CD4-positive, alpha-beta T cell treated with Interleukin-2 at 100 ng/mL for 4 hours (primary cell): Measurements from ENCODE around the gene NRP1.
"Not testable (repeated sequence)": the region's sequence is repeated elsewhere in the genome, so short reads cannot be mapped to it uniquely, and the experiment has no call there.

ENCODE experiments used
- DNase-seq: peaks from one replicate; pipeline ENCODE4 v3.0.0-alpha.2; 2020; ENCODE audit warnings: low spot score

Gene NRP1

DNA sequence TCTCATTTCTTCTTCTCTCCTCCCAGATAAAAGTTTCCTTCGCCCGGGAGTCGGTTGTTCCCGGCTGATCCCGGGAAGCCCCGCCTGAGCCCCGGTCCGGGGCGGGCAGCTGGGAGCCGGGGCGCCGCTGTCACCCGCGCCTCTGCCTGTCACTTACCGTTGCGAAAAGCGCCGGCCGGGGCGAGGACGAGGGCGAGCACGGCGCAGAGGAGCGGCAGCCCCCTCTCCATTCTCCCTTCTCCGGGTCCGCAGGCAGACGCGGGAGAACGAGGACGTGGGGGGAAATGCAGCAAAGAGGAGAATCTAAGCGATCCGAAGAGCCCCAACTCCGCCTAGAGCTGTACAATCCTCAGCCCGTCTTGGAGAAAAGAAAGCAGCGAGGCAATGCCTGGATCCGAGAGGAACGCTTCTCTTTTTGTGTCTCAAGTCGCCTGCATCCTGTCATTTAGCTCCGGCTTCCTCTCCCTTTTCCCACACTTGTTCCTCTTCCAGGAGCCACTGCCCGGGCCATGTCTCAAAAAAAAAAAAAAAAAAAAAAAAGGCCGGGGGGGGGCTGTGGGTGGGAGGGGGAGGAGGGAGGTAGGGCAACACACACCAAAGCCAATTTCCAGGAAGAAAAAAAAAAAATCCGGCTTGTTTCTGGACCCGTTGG is at the start of gene NRP1:
TSS of gene NRP1 (minus strand) at position 515 of the 652 bp plus-strand sequence. CDS start at position 230, 285 bp downstream.
- no peak for DNase-seq

GRCh38 chr10:33384201-33384600 is 49.7 kb upstream of the NRP1 start:
- not testable (repeated sequence) for DNase-seq

DNA sequence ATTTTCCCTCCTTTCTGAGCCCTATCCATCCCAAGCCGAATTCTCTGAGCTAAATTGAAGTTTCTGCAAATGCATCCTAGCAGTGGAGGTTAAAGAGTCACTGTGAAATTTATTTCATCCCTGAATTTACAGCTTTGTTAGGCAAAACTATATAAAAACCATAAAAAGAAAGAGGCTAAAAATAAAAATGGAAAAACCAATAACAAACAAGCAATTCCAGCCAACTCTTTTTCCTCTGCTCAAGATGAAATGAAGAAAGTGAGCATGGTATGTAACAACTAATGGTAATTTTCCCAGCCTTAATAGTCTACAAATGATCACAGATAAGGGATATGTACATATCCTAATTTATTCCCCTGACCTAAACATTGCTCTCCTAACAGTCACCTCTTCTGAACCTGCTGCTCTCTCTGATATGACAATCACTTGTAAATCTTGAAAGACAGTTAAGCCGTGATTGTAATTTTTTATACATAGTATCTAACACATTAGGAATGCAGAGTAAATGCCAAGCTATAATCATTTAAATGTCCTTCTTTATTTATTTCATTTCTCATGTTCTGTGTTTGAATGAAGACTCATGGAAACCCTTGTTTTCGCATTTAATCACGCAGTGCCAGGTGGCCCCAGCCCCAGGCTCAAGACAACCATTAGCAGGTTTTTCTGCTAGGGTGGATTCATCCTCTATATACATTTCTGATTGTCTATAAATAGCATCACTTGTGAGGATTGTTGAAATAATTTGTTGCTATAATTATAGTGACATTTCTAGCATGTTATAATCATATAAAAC is 48.6 kb upstream of the NRP1 start:
- no peak for DNase-seq

- DNase-seq: no peak
Measured at GRCh38 chr10:33382216-33382600, 47.7 kb upstream of the NRP1 start.

DNA sequence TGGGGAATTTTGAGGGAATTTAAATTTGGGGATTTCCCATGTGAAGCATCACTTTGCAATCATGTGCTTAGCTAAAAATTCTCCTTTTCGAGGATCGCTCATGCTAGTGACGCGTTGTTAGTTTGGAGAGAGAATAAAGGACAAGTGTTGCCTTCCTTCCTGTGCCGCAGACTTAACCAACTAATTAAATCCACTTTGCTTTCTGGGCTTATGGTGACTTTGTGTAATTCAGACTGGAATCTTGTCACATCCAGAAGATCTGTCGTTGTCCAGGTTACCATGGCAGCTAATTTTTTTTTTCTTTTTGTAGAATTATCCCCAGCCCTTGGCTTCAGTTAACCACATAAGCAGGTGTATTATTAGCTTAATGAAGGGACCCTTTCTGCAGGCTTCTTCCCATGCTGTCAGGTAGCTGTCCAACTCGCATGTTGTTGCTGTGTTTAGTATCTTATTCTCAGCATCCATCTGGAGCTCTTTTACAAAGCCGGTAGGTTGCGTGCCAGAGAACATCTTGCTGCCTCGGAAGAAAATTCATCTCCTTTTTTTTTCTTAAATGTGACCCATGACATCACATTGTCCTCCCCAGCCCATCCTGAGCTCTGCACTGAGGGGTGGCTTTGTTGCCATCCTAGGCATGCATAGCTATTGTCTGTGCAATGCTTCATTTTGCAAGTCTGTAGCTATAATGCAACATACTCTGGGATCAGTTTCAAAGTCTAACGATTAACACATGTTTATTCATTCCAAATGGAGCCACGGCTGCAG is 47.2 kb upstream of the NRP1 start:
- DNase-seq: no peak

DNA sequence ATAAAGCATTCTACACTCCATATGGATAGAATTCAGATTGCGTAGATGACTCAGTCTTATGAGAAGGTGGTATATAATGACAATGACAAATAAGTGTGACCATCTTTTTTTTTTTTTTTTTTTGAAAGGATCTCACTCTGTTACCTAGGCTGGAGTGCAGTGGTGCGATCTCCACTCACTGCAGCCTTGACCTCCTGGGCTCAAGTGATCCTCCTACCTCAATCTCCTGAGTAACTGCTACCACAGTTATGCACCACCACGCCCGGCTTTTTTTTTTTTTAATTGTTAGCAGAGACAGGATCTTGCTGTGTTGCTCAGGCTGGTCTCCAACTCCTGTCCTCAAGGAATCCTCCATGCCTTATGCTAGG is 43.2 kb upstream of the NRP1 start:
- no peak for DNase-seq

DNA sequence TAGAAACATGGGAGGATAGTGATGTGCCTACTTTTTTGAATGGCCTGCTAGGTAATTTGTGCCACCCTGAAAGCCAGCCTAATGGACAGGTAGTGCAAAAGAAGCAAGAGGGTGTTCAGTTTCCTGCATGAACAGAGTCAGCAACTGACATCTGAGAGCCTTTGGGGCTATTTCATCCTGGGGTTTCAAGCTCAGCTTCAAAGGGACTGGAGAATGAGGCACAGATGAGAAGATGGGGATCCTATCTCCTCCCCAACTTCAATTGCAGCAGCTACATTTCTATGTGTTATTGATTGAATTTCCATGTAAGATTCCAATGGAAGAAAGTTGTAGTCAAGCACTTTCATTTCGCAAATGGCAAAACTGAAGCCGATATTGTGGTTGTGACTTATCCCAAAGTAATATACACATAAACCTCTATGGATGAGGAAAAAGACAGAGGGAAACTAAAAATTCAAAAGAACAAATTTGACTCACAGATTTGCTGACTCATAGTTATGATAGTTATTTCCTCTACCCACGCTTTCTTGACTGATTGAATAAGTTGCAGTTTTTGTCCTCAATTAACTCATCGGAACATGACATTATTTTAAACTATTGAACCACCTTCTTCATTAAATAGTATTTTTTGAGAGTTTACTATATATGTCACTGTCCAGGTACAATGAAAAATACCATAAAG is 42.6 kb upstream of the NRP1 start:
- no peak for DNase-seq

DNA sequence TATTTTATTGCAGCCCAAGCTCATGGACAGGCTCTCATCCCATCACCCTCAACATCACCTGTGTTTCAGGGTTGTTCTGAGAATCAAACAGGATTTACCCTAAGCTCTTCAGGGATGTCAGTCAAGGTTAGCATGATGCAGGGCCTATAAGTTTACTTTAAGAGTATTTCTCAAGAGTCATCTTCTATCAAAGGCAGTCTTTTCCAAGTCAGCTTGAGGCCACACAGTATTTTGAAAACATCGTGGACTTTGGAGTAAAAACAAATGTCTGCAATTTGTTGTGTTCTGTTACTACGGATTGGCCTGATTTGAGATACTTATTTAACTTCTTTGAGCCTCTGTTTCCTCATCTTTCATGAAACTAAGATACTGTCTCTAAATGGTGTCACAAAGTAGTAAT is 42.0 kb upstream of the NRP1 start:
- DNase-seq: no peak

- DNase-seq: no peak
Measured at GRCh38 chr10:33373263-33373662, 38.8 kb upstream of the NRP1 start.

- DNase-seq: no peak
Measured at GRCh38 chr10:33371234-33371633, 36.8 kb upstream of the NRP1 start.

GRCh38 chr10:33370434-33370930 is 36.0 kb upstream of the NRP1 start:
- no peak for DNase-seq

DNA sequence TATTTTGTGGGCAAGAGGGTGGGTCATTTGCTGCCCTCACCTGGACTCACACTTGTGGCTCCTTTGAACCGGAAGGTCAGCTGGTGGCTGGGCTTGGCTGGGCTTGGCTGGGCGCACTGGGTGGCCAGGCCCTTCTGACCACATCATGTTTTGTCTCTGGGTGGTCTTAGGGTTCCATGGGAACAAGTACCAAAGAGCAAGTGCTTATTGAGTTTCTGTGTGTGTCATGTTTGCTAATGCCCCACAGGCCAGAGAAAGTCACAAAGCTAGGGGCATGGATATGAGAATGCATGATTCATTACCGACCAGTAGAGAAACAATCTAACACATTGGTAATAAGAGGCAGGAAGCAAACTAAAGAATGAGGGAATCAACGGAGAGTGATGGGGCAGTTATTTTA is 33.6 kb upstream of the NRP1 start:
- no peak for DNase-seq

- DNase-seq: peak; percentile 3
Measured at GRCh38 chr10:33365871-33366411, 31.5 kb upstream of the NRP1 start.

DNA sequence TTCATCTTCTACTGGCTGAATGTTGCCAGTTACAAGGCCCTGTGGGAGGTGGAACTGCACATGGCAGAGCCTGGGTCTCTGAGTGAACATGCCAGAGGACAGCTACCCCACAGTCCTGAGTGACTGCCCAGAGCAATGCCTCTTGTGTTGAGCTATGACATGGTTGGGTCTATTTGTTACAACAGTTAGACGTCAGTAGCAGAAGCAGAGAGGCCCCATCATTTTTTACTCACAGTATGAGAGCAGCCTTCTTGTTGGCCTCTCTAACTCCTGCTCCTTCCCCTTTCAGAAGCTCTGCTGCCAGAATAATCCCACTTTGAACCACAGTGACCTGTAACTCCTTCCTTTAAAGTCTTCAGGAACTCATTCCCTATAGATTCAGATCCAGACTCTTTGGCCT is 30.8 kb upstream of the NRP1 start:
- no peak for DNase-seq

DNA sequence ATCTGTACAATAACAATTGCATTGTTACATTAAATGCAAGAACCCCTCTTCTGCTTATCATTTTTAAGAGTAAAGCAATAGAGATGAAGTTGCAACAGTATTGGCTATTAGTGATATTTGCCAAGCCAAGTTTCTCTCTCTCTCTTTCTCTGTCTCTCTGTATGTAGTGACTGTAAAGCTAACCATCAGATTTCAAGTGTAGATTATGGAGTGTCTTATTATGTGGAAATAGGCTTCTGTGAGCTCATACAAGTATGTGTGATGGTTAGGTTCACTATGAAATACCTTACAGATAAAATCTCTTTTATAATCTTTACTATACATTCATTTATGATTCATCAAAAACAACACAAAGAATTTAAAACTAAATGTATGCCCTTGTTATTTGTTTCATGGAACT is 28.6 kb upstream of the NRP1 start:
- no peak for DNase-seq

- DNase-seq: no peak
Measured at GRCh38 chr10:33358016-33358415, 23.5 kb upstream of the NRP1 start.

DNA sequence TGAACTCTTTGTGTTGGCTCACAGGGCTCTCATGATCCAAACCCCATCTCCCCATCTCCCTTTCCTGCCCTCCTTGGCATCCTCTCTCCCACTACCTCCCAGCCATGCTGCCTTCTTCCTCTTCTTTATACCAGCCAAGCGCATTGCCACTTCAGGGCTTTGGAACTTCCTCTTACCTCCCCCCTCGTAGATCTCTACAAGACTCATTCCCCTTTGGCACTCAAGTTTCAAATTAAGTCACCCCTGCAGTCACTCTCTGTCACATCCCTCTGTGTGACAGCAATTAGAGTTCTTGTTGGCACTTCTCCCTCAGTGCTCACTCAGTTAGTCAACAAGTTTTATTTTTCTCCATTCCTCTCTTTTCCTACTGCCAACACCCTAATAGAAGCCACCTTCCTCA is 20.8 kb upstream of the NRP1 start:
- no peak for DNase-seq

GRCh38 chr10:33353853-33354252 is 19.4 kb upstream of the NRP1 start:
- no peak for DNase-seq

- DNase-seq: no peak
Measured at GRCh38 chr10:33353334-33353733, 18.9 kb upstream of the NRP1 start.

GRCh38 chr10:33352615-33353014 is 18.1 kb upstream of the NRP1 start:
- no peak for DNase-seq

GRCh38 chr10:33352175-33352574 is 17.7 kb upstream of the NRP1 start:
- no peak for DNase-seq

DNA sequence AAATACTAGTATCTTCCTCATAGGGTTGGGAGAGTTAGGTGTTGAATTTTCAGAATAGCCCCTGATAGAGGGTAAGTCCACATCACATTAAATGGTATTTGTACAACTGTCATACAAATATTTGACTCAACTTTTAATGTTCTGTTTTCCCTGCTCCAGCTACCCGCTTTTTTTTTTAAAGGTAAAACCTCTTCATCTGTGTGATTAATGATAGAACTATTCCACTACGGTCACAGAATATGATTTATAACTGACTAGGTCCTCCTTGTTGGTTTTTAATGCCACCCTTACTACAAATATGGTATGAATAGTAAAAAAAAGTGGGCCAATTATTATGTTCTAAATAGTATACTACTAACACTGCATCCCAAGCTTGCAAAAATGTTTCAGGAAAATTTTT is 15.6 kb upstream of the NRP1 start:
- DNase-seq: no peak
